ENCODE data around the gene EGF.

The EGF gene

DNA sequence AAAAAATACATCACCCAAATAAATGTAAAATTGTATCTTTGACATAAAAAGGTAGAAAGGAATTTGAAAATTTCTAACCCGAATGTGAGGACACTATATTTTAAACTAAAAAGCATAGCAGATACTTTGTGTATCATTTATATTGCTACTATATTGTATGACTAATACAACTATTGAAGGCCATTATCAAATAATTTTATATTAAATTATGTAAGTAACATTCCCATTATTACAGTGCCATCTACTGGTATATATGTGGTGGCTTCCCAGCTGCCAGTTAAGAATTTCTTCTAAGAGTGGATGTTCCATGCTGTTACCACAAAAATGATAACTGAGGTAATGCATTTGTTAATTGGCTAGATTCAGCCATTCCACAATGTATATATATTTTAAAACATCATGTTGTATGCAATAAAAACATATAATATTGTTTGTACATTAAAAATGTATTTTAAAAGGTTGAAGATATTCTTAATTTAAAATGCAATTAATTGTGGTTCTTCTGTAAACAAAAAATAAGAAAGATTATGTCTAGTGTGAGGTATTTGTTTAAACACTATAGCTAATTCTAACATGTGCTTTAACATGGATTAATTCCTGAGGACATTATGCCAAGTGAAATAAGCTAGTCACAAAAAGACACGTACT, 65.3 kb downstream of the EGF start:
- H3K14ac ChIP-seq (ENCODE audit: low read length) = no peak overlapping the region
- DNase-seq (ENCODE audit: low spot score) = no peak
- H3K4me3 ChIP-seq (ENCODE audit: low read length in 2 of 2) = no peak overlapping the region
- H3K23ac ChIP-seq (ENCODE audit: low read depth, low read length, poor library complexity) = no peak overlapping the region
- H2BK15ac ChIP-seq (ENCODE audit: low read length) = no peak overlapping the region
- WGBS, 2 donors (ENCODE audit: extremely low coverage in 2 of 2, insufficient read length in 2 of 2, insufficient replicate concordance in 1 of 2) = no CpG with 5 or more reads among the region's 2 CpGs
- no peak overlapping the region for H2BK120ac ChIP-seq (ENCODE audit: low read depth, low read length)
- no peak overlapping the region for H3K4me2 ChIP-seq (ENCODE audit: insufficient read depth, low read length, poor library complexity, severe bottlenecking)
- H3K9me3 ChIP-seq (replicated peaks in 1 of 2; ENCODE audit: control insufficient read depth in 2 of 2, insufficient read depth in 1 of 2, low read depth in 1 of 2, low read length in 2 of 2) = no peaks in the 10 kb centered on the region
- H3K27ac ChIP-seq (replicated peaks; ENCODE audit: low read length) = no peak overlapping the region
- no peak overlapping the region for H2BK5ac ChIP-seq (ENCODE audit: low read length)
- H3K9ac ChIP-seq (ENCODE audit: low read depth, low read length, poor library complexity) = no peak overlapping the region
- H4K8ac ChIP-seq (ENCODE audit: low read depth, low read length) = no peak overlapping the region
- no peak overlapping the region for H4K91ac ChIP-seq (ENCODE audit: low read depth, low read length, poor library complexity)
- H2AK5ac ChIP-seq (ENCODE audit: low read depth, low read length) = no peak overlapping the region
- H3K4ac ChIP-seq (ENCODE audit: low read length) = no peak overlapping the region
- H3K79me1 ChIP-seq (ENCODE audit: low read depth, low read length) = no peaks in the 10 kb centered on the region
- H3K18ac ChIP-seq (ENCODE audit: low read length) = no peak overlapping the region
- no peak overlapping the region for H2AFZ ChIP-seq (ENCODE audit: low read length)
- no peak overlapping the region for H2BK12ac ChIP-seq (ENCODE audit: low read length)
- H3K36me3 ChIP-seq (replicated peaks in 1 of 2; ENCODE audit: control insufficient read depth in 2 of 2, insufficient read depth in 2 of 2, low read length in 2 of 2) = no peaks in the 10 kb centered on the region
- peaks cover 7 to 10% of the 10 kb centered on the region in 2 donors for H3K4me1 ChIP-seq (ENCODE audit: control insufficient read depth in 2 of 2, insufficient read depth in 1 of 2, low read depth in 1 of 2, low read length in 2 of 2)
- no peaks in the 10 kb centered on the region for H3K27me3 ChIP-seq (ENCODE audit: control insufficient read depth in 3 of 3, insufficient read depth in 3 of 3, low read depth in 1 of 3, low read length in 3 of 3)

DNA sequence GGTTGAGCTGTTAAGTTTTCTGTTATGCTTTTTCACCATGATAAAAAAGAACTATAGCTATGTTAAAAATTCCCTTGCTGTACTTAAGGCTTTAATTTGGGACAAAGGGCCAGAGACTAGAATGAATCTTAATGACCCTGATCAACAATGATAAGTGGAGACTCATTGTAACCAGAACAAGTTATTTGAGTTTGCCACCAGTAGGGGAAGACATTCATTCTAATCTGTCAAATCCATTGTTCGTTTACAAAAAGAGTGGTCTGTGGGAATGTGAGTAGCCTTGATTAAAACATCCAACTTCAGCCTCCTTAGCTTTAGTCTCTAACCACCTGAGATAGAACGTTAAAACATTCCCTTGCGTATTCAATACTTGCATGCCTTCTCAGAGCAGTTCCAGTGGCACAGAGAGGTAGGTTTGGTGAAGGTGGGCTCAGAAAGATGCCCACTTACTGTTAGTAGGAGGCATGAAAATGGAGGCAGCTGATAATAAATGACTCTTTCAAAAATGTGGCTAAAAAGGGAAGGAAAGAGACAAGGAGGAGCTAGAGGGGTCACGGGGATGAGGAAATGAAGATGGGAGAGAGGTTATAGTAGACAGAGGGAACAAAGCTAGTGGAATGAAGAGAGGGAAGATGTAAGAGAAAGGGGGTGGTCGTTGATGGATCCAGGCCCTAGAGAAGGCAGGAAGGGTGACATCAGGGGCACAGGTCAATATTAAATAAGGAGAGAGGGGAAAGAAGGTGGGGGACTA, 66.2 kb downstream of the EGF start:
- WGBS, 2 donors (ENCODE audit: extremely low coverage in 2 of 2, insufficient read length in 2 of 2, insufficient replicate concordance in 1 of 2) = 100% methylated on average over 1 of the region's 5 CpGs; no CpG with 5 or more reads in 1 of the 2 donors
- no peak overlapping the region for H2BK5ac ChIP-seq (ENCODE audit: low read length)
- no peak overlapping the region for H3K27ac ChIP-seq (replicated peaks; ENCODE audit: low read length)
- H4K8ac ChIP-seq (ENCODE audit: low read depth, low read length) = no peak overlapping the region
- DNase-seq (ENCODE audit: low spot score) = peak; percentile 23
- H3K23ac ChIP-seq (ENCODE audit: low read depth, low read length, poor library complexity) = no peak overlapping the region
- no peak overlapping the region for H2AFZ ChIP-seq (ENCODE audit: low read length)
- H3K27me3 ChIP-seq (ENCODE audit: control insufficient read depth in 3 of 3, insufficient read depth in 3 of 3, low read depth in 1 of 3, low read length in 3 of 3) = no peaks in the 10 kb centered on the region
- no peak overlapping the region for H2BK12ac ChIP-seq (ENCODE audit: low read length)
- no peak overlapping the region for H3K4ac ChIP-seq (ENCODE audit: low read length)
- H2BK120ac ChIP-seq (ENCODE audit: low read depth, low read length) = no peak overlapping the region
- peaks cover 5 to 7% of the 10 kb centered on the region in 2 donors for H3K4me1 ChIP-seq (ENCODE audit: control insufficient read depth in 2 of 2, insufficient read depth in 1 of 2, low read depth in 1 of 2, low read length in 2 of 2)
- no peak overlapping the region for H3K9ac ChIP-seq (ENCODE audit: low read depth, low read length, poor library complexity)
- no peak overlapping the region for H2AK5ac ChIP-seq (ENCODE audit: low read depth, low read length)
- no peaks in the 10 kb centered on the region for H3K9me3 ChIP-seq (replicated peaks in 1 of 2; ENCODE audit: control insufficient read depth in 2 of 2, insufficient read depth in 1 of 2, low read depth in 1 of 2, low read length in 2 of 2)
- no peak overlapping the region for H3K4me2 ChIP-seq (ENCODE audit: insufficient read depth, low read length, poor library complexity, severe bottlenecking)
- no peaks in the 10 kb centered on the region for H3K36me3 ChIP-seq (replicated peaks in 1 of 2; ENCODE audit: control insufficient read depth in 2 of 2, insufficient read depth in 2 of 2, low read length in 2 of 2)
- no peak overlapping the region for H2BK15ac ChIP-seq (ENCODE audit: low read length)
- no peaks in the 10 kb centered on the region for H3K79me1 ChIP-seq (ENCODE audit: low read depth, low read length)
- H3K4me3 ChIP-seq (ENCODE audit: low read length in 2 of 2) = no peak overlapping the region
- no peak overlapping the region for H3K14ac ChIP-seq (ENCODE audit: low read length)
- no peak overlapping the region for H3K18ac ChIP-seq (ENCODE audit: low read length)
- no peak overlapping the region for H4K91ac ChIP-seq (ENCODE audit: low read depth, low read length, poor library complexity)

DNA sequence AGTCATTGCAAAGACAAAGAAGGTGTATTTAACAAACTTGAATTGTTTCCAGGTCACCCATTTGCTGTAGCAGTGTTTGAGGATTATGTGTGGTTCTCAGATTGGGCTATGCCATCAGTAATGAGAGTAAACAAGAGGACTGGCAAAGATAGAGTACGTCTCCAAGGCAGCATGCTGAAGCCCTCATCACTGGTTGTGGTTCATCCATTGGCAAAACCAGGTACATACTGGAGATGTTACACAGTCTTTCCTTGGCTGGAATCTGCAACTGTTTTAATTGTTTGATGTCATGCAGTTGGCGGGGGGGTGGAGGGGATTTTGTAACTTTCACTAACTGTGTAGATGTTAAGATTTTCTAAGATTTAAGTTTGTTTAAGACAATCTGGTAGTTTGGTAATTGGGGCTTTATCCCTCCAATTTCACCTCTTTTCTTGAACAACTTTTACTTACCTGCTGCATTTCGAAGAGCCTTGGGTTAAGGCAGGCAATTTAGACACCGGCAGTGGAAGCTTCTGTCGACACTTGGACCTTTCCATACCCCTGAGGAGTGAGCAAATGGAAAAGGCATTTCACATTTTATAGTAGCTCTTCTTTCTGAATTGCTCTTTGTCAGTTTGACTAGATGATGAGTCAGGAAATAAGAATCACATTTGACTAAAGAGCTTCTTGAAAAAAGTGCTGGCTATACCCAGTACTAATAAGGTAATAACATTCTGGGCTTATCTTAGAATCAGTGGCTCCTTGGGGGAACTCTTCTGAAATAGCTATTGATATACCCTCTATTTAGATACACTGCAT, 67.4 kb downstream of the EGF start:
- Histone ChIP-seq H2BK15ac (ENCODE audit: low read length) (no peak overlapping the region), H3K27me3 (ENCODE audit: control insufficient read depth in 3 of 3, insufficient read depth in 3 of 3, low read depth in 1 of 3, low read length in 3 of 3) (no peaks in the 10 kb centered on the region), H3K4me2 (ENCODE audit: insufficient read depth, low read length, poor library complexity, severe bottlenecking) (no peak overlapping the region), H3K27ac (replicated peaks; ENCODE audit: low read length) (no peak overlapping the region), H2BK5ac (ENCODE audit: low read length) (no peak overlapping the region), H3K14ac (ENCODE audit: low read length) (no peak overlapping the region), H3K36me3 (replicated peaks in 1 of 2; ENCODE audit: control insufficient read depth in 2 of 2, insufficient read depth in 2 of 2, low read length in 2 of 2) (no peaks in the 10 kb centered on the region), H3K9ac (ENCODE audit: low read depth, low read length, poor library complexity) (no peak overlapping the region), H3K4me3 (ENCODE audit: low read length in 2 of 2) (no peak overlapping the region), H3K18ac (ENCODE audit: low read length) (no peak overlapping the region), H4K8ac (ENCODE audit: low read depth, low read length) (no peak overlapping the region), H2BK12ac (ENCODE audit: low read length) (no peak overlapping the region), H2AK5ac (ENCODE audit: low read depth, low read length) (no peak overlapping the region), H3K9me3 (replicated peaks in 1 of 2; ENCODE audit: control insufficient read depth in 2 of 2, insufficient read depth in 1 of 2, low read depth in 1 of 2, low read length in 2 of 2) (no peaks in the 10 kb centered on the region), H3K4me1 (ENCODE audit: control insufficient read depth in 2 of 2, insufficient read depth in 1 of 2, low read depth in 1 of 2, low read length in 2 of 2) (peaks cover 5 to 7% of the 10 kb centered on the region in 2 donors), H3K23ac (ENCODE audit: low read depth, low read length, poor library complexity) (no peak overlapping the region), H3K79me1 (ENCODE audit: low read depth, low read length) (no peaks in the 10 kb centered on the region), H2AFZ (ENCODE audit: low read length) (no peak overlapping the region), H4K91ac (ENCODE audit: low read depth, low read length, poor library complexity) (no peak overlapping the region), H2BK120ac (ENCODE audit: low read depth, low read length) (no peak overlapping the region), H3K4ac (ENCODE audit: low read length) (no peak overlapping the region)
- WGBS, 2 donors (ENCODE audit: extremely low coverage in 2 of 2, insufficient read length in 2 of 2, insufficient replicate concordance in 1 of 2) = no CpG with 5 or more reads among the region's 5 CpGs
- DNase-seq (ENCODE audit: low spot score) = no peak

DNA sequence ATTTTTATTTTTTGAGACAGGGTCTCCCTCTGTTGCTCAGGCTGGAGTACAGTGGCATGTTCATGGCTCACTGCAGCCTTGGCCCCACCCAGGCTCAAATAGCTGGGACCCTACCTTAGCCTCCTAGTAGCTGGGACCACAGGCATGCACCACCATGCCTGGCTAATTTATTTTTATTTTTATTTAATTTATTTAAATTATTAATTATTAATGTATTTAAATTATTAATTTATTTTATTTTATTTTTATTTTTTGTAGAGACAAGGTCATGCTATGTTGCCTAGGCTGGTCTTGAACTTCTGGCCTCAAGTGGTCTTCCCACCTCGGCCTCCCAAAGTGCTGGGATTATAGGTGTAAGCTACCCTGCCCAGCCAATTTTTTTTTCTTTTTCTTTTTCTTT, 69.3 kb downstream of the EGF start:
- Histone ChIP-seq H3K23ac (ENCODE audit: low read depth, low read length, poor library complexity) (no peak overlapping the region), H3K9me3 (replicated peaks in 1 of 2; ENCODE audit: control insufficient read depth in 2 of 2, insufficient read depth in 1 of 2, low read depth in 1 of 2, low read length in 2 of 2) (no peaks in the 10 kb centered on the region), H3K14ac (ENCODE audit: low read length) (no peak overlapping the region), H3K4me1 (ENCODE audit: control insufficient read depth in 2 of 2, insufficient read depth in 1 of 2, low read depth in 1 of 2, low read length in 2 of 2) (peaks cover 5 to 7% of the 10 kb centered on the region in 2 donors), H3K27me3 (ENCODE audit: control insufficient read depth in 3 of 3, insufficient read depth in 3 of 3, low read depth in 1 of 3, low read length in 3 of 3) (no peaks in the 10 kb centered on the region), H3K18ac (ENCODE audit: low read length) (no peak overlapping the region), H4K91ac (ENCODE audit: low read depth, low read length, poor library complexity) (no peak overlapping the region), H2BK5ac (ENCODE audit: low read length) (no peak overlapping the region), H3K4me3 (ENCODE audit: low read length in 2 of 2) (no peak overlapping the region), H3K79me1 (ENCODE audit: low read depth, low read length) (no peaks in the 10 kb centered on the region), H3K9ac (ENCODE audit: low read depth, low read length, poor library complexity) (no peak overlapping the region), H2BK120ac (ENCODE audit: low read depth, low read length) (no peak overlapping the region), H3K4ac (ENCODE audit: low read length) (no peak overlapping the region), H4K8ac (ENCODE audit: low read depth, low read length) (no peak overlapping the region), H2BK15ac (ENCODE audit: low read length) (no peak overlapping the region), H3K27ac (replicated peaks; ENCODE audit: low read length) (no peak overlapping the region), H2AK5ac (ENCODE audit: low read depth, low read length) (no peak overlapping the region), H2BK12ac (ENCODE audit: low read length) (no peak overlapping the region), H2AFZ (ENCODE audit: low read length) (no peak overlapping the region), H3K4me2 (ENCODE audit: insufficient read depth, low read length, poor library complexity, severe bottlenecking) (no peak overlapping the region), H3K36me3 (replicated peaks in 1 of 2; ENCODE audit: control insufficient read depth in 2 of 2, insufficient read depth in 2 of 2, low read length in 2 of 2) (no peaks in the 10 kb centered on the region)
- DNase-seq (ENCODE audit: low spot score) = no peak
- WGBS, 2 donors (ENCODE audit: extremely low coverage in 2 of 2, insufficient read length in 2 of 2, insufficient replicate concordance in 1 of 2) = no CpG with 5 or more reads among the region's 1 CpG
